ENCODE measurements around the gene TPRG1.
A peak's percentile ranks its signal among the peaks of the same experiment; 100 is the strongest.

The TPRG1 gene

GRCh38 chr3:189232790-189233189 is 61.0 kb downstream of the TPRG1 start:
- peak; percentile 24 for DNase-seq (ENCODE audit: low read depth, low spot score)

DNA sequence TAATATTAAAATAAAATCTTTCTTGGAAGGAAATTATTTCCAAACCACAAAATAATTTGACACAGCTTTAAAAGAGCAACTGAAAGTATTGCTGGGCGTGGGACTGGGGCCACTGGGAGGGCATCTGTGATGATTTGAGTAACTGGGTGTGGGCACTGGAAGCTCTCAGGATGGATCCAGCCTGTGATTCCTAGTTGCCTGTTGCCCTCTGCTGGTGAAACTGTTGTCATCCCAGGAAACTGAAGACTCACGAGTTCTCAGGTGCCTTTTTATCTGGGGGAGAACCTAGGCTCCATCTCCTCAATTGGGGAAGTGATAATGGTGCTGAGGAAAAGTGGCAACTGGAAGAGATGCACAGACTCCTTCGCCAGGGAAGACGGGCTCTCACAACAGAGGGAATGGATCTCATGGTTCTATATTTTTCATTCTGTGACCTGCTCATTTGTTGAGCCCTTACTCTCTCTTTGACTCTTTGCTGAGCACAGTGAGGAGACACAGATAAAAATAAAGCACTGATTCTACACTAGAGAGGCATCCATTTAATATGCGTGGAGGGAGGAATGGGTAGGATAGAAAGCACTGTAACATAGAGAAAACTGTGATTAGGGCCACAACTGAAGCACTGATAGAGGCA is 61.6 kb downstream of the TPRG1 start:
- peak; percentile 50 for DNase-seq (ENCODE audit: low read depth, low spot score)

DNA sequence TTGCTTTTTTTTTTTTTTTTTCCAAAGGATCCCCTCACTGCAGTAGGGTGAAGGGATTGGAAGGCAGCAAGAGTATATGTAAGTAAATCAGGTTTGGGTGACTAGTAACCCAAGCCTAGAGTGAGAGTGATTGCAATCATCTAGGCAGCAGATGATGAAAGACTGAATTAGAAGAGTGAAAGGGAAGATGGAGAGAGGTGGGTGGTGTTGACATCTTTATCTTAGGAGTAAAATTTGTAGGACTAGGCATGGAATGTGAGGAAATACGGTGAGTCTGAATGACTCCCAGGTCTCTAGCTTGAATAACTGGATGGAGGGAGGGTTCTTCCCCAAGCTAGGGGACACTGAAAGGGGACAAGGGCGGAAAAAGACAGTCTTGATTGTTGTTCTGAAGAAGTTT is 63.4 kb downstream of the TPRG1 start:
- DNase-seq (ENCODE audit: low read depth, low spot score), result no peak

GRCh38 chr3:189236352-189236751 is 64.6 kb downstream of the TPRG1 start:
- no peak for DNase-seq (ENCODE audit: low read depth, low spot score)

- DNase-seq (ENCODE audit: low read depth, low spot score), result no peak
Measured at GRCh38 chr3:189237526-189237925, 65.8 kb downstream of the TPRG1 start.

DNA sequence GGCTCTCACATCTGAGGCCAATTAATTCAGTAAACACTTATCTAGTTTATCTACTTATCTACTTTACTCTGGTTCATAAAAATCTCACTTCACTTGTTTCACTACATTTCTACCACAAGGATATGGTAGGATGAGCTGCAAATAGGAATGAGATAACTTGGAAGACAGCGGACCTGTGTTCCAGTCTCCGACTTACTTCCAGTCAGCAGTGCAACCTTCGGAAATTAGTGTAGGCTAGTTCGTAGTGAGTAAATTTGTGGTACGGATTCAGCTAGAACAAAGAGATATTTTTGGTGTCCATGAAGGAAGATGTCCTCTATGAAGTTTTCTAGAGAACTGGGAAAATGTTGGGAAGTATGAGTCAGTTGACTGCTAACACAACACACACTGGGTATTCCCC is 66.3 kb downstream of the TPRG1 start:
- no peak for DNase-seq (ENCODE audit: low read depth, low spot score)

- no peak for DNase-seq (ENCODE audit: low read depth, low spot score)
Measured at GRCh38 chr3:189239616-189240015, 67.8 kb downstream of the TPRG1 start.

DNA sequence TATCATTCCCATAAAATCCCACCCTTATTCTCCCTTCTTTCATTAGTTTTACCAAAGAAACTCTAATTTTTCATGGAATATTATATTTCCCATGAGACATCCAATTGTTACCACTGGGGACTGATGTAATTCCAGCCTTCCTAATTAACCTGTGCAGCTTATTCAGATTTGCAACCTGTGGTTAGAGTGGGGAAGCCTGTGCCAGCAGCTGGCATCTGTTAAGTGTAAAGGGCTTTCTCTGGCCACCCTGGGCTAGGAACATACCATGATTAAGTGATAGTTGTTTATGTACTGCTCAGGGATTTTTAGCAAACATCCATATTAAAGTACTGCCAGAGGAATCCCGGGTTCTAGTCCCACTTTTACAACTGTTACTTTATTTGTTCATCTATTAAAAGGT is 78.2 kb downstream of the TPRG1 start:
- no peak for DNase-seq (ENCODE audit: low read depth, low spot score)

DNA sequence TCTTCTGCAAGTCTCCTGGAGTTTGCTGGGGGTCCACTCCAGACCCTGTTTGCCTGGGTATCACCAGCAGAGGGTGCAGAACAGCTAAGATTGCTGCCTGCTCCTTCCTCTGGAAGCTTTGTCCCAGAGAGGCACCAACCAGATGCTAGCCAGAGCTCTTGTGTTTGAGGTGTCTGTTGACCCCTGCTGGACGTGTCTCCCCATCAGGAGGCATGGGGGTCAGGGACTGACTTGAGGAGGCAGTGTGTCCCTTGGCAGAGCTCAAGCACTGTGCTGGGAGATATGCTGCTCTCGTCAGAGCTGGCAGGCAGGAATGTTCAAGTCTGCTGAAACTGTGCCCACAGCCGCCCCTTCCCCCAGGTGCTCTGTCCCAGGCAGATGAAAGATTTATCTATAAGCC is 86.5 kb downstream of the TPRG1 start:
- no peak for DNase-seq (ENCODE audit: low read depth, low spot score)

- no peak for DNase-seq (ENCODE audit: low read depth, low spot score)
Measured at GRCh38 chr3:189260556-189261493, 89.1 kb downstream of the TPRG1 start.

- no peak for DNase-seq (ENCODE audit: low read depth, low spot score)
Measured at GRCh38 chr3:189262746-189263145, 91.0 kb downstream of the TPRG1 start.

DNA sequence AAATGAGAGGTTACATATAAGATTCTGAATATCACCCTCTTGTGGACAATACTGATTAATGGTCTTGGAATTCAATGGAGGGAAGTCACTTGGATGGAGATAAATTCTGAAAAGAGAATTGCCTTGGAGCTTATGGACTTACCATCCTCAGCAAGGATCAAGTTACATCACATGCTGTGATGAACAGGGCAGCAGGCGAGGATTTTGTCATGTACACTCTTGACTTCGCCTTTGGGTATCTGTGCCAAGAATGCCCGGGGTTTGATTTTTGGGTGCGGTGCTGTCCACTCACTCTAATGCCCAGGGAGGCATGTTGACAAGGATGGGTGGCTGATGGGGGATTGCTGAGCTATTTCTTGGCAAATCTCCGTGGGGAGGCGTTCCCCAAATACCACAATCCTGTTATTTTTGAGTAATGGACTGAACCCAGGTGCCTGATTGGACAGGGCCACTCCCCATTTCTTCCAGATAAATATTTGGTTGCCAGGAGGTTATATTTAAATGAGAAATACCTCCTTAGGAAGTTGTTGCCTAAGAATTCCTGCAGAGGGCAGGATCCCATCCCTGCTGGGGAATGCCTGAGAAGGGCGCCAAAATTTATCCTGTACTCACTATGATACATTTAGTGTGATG is 96.3 kb downstream of the TPRG1 start:
- DNase-seq (ENCODE audit: low read depth, low spot score), result no peak

- DNase-seq (ENCODE audit: low read depth, low spot score), result no peak
Measured at GRCh38 chr3:189269365-189269764, 97.6 kb downstream of the TPRG1 start.

GRCh38 chr3:189270248-189270832 is 98.6 kb downstream of the TPRG1 start:
- DNase-seq (ENCODE audit: low read depth, low spot score), result peak; percentile 53

DNA sequence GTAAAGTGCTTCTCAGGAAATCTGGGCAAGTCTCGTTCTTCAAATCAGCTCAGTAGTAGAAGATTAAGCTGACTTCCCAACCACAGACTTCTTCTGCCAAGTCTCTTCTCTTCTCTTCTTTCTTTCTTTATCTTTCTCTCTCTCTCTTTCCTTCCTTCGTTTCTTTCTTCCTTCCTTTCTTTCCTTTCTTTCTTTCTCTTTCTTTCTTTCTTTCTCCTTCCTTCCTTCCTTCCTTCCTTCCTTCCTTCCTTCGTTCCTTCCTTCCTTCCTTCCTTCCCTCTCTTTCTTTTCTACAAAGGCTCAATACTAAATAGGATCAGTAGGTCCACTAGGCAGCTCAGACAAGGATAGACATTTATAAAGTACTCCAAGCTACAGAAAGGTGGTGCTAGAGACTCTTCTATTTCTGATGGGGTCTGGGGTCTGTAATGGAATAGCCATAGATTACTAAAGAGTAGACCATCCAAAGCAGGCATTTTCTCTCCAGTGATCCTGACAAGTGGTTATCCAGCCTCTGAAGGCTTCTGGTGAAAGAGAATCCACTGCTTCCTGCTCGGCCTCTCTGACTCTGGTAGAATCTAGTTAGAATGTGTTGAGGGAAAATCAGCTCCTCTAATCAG is 100.8 kb downstream of the TPRG1 start:
- DNase-seq (ENCODE audit: low read depth, low spot score), result no peak

- no peak for DNase-seq (ENCODE audit: low read depth, low spot score)
Measured at GRCh38 chr3:189273736-189274135, 102.0 kb downstream of the TPRG1 start.

DNA sequence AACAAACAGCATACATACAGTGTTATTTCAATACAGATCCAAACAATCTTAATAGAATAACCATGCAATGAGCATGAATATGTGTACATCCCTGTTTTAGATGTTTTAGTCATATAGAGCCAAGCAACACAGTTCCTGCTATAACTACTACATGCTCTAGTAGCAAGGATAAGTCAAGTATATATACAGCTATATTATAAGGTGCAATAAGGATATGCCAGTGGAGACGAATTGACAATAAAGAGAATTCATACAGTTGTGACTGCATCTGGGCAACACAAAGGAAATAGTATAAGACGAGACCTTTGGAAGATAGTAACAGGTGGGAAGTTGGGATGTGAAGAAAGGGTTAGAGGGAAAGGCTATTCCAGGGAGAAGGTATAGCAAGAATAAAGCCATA is 103.4 kb downstream of the TPRG1 start:
- no peak for DNase-seq (ENCODE audit: low read depth, low spot score)

DNA sequence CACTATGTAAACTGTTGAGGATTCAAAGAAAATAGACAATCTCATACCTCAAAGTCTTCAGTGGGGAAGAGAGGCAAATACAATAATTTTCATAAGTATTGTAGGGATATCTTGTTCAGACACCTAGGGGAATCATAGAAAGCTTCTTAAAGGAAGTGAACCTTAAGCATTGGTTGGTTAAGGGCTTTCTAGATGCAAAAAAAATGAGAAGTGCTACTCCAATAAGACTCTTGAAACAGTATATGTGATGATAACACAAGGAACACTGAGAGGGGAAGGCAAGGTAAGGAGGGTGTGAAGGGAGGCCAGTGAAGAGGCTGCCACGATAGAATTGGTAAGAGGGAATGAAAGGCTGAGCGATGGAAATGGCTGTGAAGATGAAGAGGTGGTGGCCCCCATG is 104.1 kb downstream of the TPRG1 start:
- DNase-seq (ENCODE audit: low read depth, low spot score), result no peak

DNA sequence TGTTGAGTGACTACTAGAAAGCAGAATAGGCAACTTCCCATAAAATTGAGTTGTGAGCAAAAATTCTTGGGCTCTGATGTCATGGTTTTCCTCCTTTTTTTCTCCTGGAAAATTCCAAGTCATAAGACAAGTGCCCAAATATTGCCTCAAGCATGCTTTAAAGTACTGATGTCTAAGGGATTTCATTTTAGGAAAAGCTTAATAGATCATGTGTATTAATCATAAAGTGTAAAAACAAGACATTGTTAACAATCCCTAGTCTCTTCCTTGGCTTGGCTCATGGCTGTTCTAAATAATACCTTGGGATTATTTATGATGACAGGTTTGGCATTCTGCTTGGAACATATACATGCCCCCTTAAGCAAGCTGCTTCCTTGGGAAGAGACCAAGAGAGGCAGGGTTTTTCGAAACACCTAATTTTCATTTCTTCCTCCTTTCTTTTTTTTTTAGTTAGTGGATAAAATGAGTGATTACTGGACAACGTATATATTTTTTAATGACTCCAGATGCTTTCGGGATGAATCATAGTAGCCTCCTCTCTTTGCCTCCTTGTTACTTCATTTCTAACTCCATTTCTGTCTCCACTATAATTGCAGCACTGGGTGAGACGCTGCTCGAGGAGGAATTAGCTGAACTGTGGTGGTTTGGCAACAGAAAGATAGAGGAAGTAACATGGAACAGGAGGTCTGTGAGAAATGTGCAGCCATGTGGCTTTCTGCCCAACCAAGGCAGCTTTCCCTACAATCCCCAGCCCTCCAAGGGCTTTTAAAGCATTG is 104.9 kb downstream of the TPRG1 start:
- no peak for DNase-seq (ENCODE audit: low read depth, low spot score)

- DNase-seq (ENCODE audit: low read depth, low spot score), result no peak
Measured at GRCh38 chr3:189277711-189278110, 105.9 kb downstream of the TPRG1 start.

- DNase-seq (ENCODE audit: low read depth, low spot score), result no peak
Measured at GRCh38 chr3:189278221-189278620, 106.5 kb downstream of the TPRG1 start.
